ENCODE data around the gene CCDC148.

The CCDC148 gene

GRCh38 chr2:158493458-158493857, 36.9 kb upstream of the CCDC148 start:
- no peaks in the 10 kb centered on the region for H3K4me1 ChIP-seq (ENCODE audit: low read length)

GRCh38 chr2:158491072-158491471, 34.5 kb upstream of the CCDC148 start:
- Histone ChIP-seq H3K36me3 (replicated peaks; ENCODE audit: low read depth, low read length) (no peaks in the 10 kb centered on the region), H3K27ac (ENCODE audit: low read length) (no peak overlapping the region), H3K4me1 (ENCODE audit: low read length) (no peaks in the 10 kb centered on the region), H3K4me2 (ENCODE audit: low read length) (no peak overlapping the region), H3K27me3 (ENCODE audit: low read depth, low read length) (no peaks in the 10 kb centered on the region), H2AFZ (ENCODE audit: low read depth, low read length) (no peak overlapping the region), H3K4me3 (ENCODE audit: low read length) (no peak overlapping the region), H3K9me3 (ENCODE audit: insufficient read depth, low read length) (no peaks in the 10 kb centered on the region), H4K20me1 (ENCODE audit: insufficient read depth, low read length) (no peaks in the 10 kb centered on the region), H3K9ac (ENCODE audit: low read length) (no peak overlapping the region), H3K79me2 (ENCODE audit: low read length) (peaks cover 20% of the 10 kb centered on the region)
- TF ChIP-seq EZH2phosphoT487 (IDR thresholded peaks at IDR 0.05; ENCODE audit: low read depth) = no peak
- no peak for TF ChIP-seq CTCF (IDR thresholded peaks at IDR 0.05; ENCODE audit: low read depth, low read length)

More at GRCh38 chr2:158493458-158493857, 36.9 kb upstream of the CCDC148 start:
- Histone ChIP-seq H3K4me3 (ENCODE audit: low read length) (no peak overlapping the region), H3K9ac (ENCODE audit: low read length) (no peak overlapping the region), H3K27me3 (ENCODE audit: low read depth, low read length) (no peaks in the 10 kb centered on the region), H4K20me1 (ENCODE audit: insufficient read depth, low read length) (peaks cover 3% of the 10 kb centered on the region; the same call in 1 of the 2 replicates), H3K4me2 (ENCODE audit: low read length) (no peak overlapping the region), H2AFZ (ENCODE audit: low read depth, low read length) (no peak overlapping the region), H3K79me2 (ENCODE audit: low read length) (peaks cover 13% of the 10 kb centered on the region), H3K27ac (ENCODE audit: low read length) (no peak overlapping the region), H3K9me3 (ENCODE audit: insufficient read depth, low read length) (no peaks in the 10 kb centered on the region), H3K36me3 (replicated peaks; ENCODE audit: low read depth, low read length) (no peaks in the 10 kb centered on the region)
- TF ChIP-seq EZH2phosphoT487 (IDR thresholded peaks at IDR 0.05; ENCODE audit: low read depth) = no peak
- TF ChIP-seq CTCF (IDR thresholded peaks at IDR 0.05; ENCODE audit: low read depth, low read length) = no peak

GRCh38 chr2:158489366-158490112, 33.0 kb upstream of the CCDC148 start:
- Histone ChIP-seq H3K4me1 (ENCODE audit: low read length) (no peaks in the 10 kb centered on the region), H3K27me3 (ENCODE audit: low read depth, low read length) (no peaks in the 10 kb centered on the region), H4K20me1 (ENCODE audit: insufficient read depth, low read length) (no peaks in the 10 kb centered on the region), H3K9me3 (ENCODE audit: insufficient read depth, low read length) (no peaks in the 10 kb centered on the region), H3K36me3 (replicated peaks; ENCODE audit: low read depth, low read length) (no peaks in the 10 kb centered on the region), H3K9ac (ENCODE audit: low read length) (no peak overlapping the region), H3K4me2 (ENCODE audit: low read length) (no peak overlapping the region), H3K79me2 (ENCODE audit: low read length) (peaks cover 29% of the 10 kb centered on the region), H3K4me3 (ENCODE audit: low read length) (no peak overlapping the region), H2AFZ (ENCODE audit: low read depth, low read length) (no peak overlapping the region), H3K27ac (ENCODE audit: low read length) (no peak overlapping the region)
- no peak for TF ChIP-seq CTCF (IDR thresholded peaks at IDR 0.05; ENCODE audit: low read depth, low read length)
- no peak for TF ChIP-seq EZH2phosphoT487 (IDR thresholded peaks at IDR 0.05; ENCODE audit: low read depth)

- Histone ChIP-seq H2AFZ (ENCODE audit: low read depth, low read length) (no peak overlapping the region), H3K79me2 (ENCODE audit: low read length) (peaks cover 28% of the 10 kb centered on the region), H4K20me1 (ENCODE audit: insufficient read depth, low read length) (no peaks in the 10 kb centered on the region), H3K4me3 (ENCODE audit: low read length) (no peak overlapping the region), H3K27me3 (ENCODE audit: low read depth, low read length) (no peaks in the 10 kb centered on the region), H3K9me3 (ENCODE audit: insufficient read depth, low read length) (no peaks in the 10 kb centered on the region), H3K9ac (ENCODE audit: low read length) (no peak overlapping the region), H3K4me2 (ENCODE audit: low read length) (no peak overlapping the region), H3K27ac (ENCODE audit: low read length) (no peak overlapping the region), H3K36me3 (replicated peaks; ENCODE audit: low read depth, low read length) (no peaks in the 10 kb centered on the region), H3K4me1 (ENCODE audit: low read length) (no peaks in the 10 kb centered on the region)
- TF ChIP-seq EZH2phosphoT487 (IDR thresholded peaks at IDR 0.05; ENCODE audit: low read depth) (no peak), CTCF (IDR thresholded peaks at IDR 0.05; ENCODE audit: low read depth, low read length) (no peak)
Measured at GRCh38 chr2:158488442-158489216, 32.1 kb upstream of the CCDC148 start.
